ENCODE measurements around the gene TMTC1. TPM values are rescaled to one million over a fixed set of nuclear protein-coding genes. Genes with fewer than 3 reads are reported as not detected.

Gene TMTC1
- total RNA-seq, 1 experiment from 2014 or later = 4.8 TPM

DNA sequence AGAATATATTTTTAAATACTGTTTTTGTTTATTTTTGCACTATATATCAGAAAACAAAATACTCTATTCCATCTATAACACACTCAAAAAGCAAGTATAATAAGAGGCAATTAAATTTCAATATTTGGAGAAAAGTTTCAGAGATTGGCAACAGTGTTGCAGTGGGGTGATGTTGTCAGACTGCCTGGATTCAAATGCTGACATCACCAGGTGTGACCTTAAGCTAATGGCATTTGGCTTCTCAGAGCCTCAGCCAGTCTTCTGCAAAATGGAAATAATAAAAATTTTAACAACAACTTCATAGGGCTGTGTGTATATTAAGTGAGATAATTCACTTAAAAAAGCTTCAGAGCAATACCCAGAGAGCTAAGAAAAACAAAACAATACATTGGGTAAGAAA is 74.7 kb downstream of the TMTC1 start:
- H3K4me3 ChIP-seq = no peak overlapping the region
- no peaks in the 10 kb centered on the region for H3K9me3 ChIP-seq (ENCODE audit: insufficient read depth, low read depth)
- H3K4me1 ChIP-seq (replicated peaks; ENCODE audit: insufficient read depth) = no peaks in the 10 kb centered on the region
- no peak overlapping the region for H3K4me2 ChIP-seq
- intact Hi-C loops (cut with micrococcal nuclease; ENCODE audit: unreplicated experiment) = no loop called here
- no peaks in the 10 kb centered on the region for H3F3A ChIP-seq (ENCODE audit: insufficient read depth, low read depth)
- no peaks in the 10 kb centered on the region for H3K79me2 ChIP-seq (ENCODE audit: low read depth)
- no peak overlapping the region for H2AFZ ChIP-seq
- POLR2A ChIA-PET (ENCODE audit: unreplicated experiment) = no interaction called here
- H3K27ac ChIP-seq = no peak overlapping the region
- no peaks in the 10 kb centered on the region for H3K36me3 ChIP-seq (ENCODE audit: low read depth)
- H3K9me2 ChIP-seq (ENCODE audit: insufficient read depth) = no peaks in the 10 kb centered on the region
- no TSS peak for BruUV-seq (replicated peaks)
- H4K20me1 ChIP-seq (ENCODE audit: insufficient read depth) = no peaks in the 10 kb centered on the region
- no peaks in the 10 kb centered on the region for H3K27me3 ChIP-seq (ENCODE audit: insufficient read depth, low read depth)
- CTCF ChIA-PET = no interaction called here
- TF ChIP-seq EZH2 (IDR thresholded peaks at IDR 0.05; ENCODE audit: low read depth) = no peak
- TF ChIP-seq, protein P1, sequence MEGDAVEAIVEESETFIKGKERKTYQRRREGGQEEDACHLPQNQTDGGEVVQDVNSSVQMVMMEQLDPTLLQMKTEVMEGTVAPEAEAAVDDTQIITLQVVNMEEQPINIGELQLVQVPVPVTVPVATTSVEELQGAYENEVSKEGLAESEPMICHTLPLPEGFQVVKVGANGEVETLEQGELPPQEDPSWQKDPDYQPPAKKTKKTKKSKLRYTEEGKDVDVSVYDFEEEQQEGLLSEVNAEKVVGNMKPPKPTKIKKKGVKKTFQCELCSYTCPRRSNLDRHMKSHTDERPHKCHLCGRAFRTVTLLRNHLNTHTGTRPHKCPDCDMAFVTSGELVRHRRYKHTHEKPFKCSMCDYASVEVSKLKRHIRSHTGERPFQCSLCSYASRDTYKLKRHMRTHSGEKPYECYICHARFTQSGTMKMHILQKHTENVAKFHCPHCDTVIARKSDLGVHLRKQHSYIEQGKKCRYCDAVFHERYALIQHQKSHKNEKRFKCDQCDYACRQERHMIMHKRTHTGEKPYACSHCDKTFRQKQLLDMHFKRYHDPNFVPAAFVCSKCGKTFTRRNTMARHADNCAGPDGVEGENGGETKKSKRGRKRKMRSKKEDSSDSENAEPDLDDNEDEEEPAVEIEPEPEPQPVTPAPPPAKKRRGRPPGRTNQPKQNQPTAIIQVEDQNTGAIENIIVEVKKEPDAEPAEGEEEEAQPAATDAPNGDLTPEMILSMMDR (conservative IDR thresholded peaks at IDR 0.05) = no peak
- DNase-seq = no peak

DNA sequence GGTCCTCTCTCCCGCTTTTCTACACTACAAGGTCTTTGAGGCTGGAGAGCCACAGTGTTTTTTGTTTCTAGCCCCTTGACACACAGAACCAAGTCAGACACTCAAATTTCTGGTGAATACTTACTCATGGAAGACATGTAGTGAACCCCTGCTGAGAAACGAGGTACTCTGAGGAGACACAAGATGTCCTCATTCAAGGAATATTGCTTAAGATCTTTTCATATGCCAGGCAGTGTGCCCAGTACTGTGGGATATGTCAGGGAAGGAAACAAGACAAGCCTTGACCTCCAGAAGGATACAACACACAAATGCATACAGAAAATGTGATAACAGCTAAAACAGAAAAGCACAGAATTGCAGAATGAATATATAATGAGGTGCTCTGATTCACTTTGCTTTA is 75.9 kb downstream of the TMTC1 start:
- Histone ChIP-seq H4K20me1 (ENCODE audit: insufficient read depth) (no peaks in the 10 kb centered on the region), H3K4me2 (no peak overlapping the region), H3K27ac (no peak overlapping the region), H3K4me3 (no peak overlapping the region), H3K9me2 (ENCODE audit: insufficient read depth) (no peaks in the 10 kb centered on the region), H3K9me3 (ENCODE audit: insufficient read depth, low read depth) (no peaks in the 10 kb centered on the region), H3K4me1 (replicated peaks; ENCODE audit: insufficient read depth) (no peaks in the 10 kb centered on the region), H3K27me3 (ENCODE audit: insufficient read depth, low read depth) (no peaks in the 10 kb centered on the region), H3F3A (ENCODE audit: insufficient read depth, low read depth) (no peaks in the 10 kb centered on the region), H3K36me3 (ENCODE audit: low read depth) (no peaks in the 10 kb centered on the region), H2AFZ (no peak overlapping the region), H3K79me2 (ENCODE audit: low read depth) (no peaks in the 10 kb centered on the region)
- ChIA-PET CTCF (no interaction called here), POLR2A (ENCODE audit: unreplicated experiment) (no interaction called here)
- TF ChIP-seq EZH2 (IDR thresholded peaks at IDR 0.05; ENCODE audit: low read depth) = no peak
- TF ChIP-seq, protein P1 (conservative IDR thresholded peaks at IDR 0.05) = no peak
- no peak for DNase-seq
- intact Hi-C loops (cut with micrococcal nuclease; ENCODE audit: unreplicated experiment) = no loop called here
- BruUV-seq (replicated peaks) = no TSS peak

DNA sequence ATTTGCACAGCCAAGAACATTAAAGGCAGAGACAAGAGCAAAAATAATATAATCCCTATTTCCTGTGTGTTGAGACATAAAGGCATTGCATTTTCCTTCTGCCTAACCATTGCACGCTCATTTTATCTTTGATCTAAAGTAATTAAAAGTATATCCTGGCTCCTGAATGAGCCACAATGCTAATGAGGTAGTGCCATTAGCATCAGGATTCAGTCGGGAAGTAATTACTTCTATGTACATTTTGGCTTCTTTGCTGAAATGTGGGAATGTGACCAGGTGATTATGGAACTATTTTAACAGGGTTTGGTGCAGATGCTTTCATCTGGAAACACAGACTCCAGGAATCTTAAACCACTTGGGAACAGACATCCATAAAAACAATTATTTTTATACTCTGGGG is 77.4 kb downstream of the TMTC1 start:
- H3K9me3 ChIP-seq (ENCODE audit: insufficient read depth, low read depth) = no peaks in the 10 kb centered on the region
- H3K4me1 ChIP-seq (replicated peaks; ENCODE audit: insufficient read depth) = no peaks in the 10 kb centered on the region
- intact Hi-C loops (cut with micrococcal nuclease; ENCODE audit: unreplicated experiment) = no loop called here
- no peaks in the 10 kb centered on the region for H3K79me2 ChIP-seq (ENCODE audit: low read depth)
- H3K27me3 ChIP-seq (ENCODE audit: insufficient read depth, low read depth) = no peaks in the 10 kb centered on the region
- H3K4me3 ChIP-seq = no peak overlapping the region
- no peaks in the 10 kb centered on the region for H3K36me3 ChIP-seq (ENCODE audit: low read depth)
- no peak overlapping the region for H3K4me2 ChIP-seq
- H2AFZ ChIP-seq = no peak overlapping the region
- no peaks in the 10 kb centered on the region for H3K9me2 ChIP-seq (ENCODE audit: insufficient read depth)
- H3F3A ChIP-seq (ENCODE audit: insufficient read depth, low read depth) = no peaks in the 10 kb centered on the region
- ChIA-PET CTCF (no interaction called here), POLR2A (ENCODE audit: unreplicated experiment) (no interaction called here)
- no peaks in the 10 kb centered on the region for H4K20me1 ChIP-seq (ENCODE audit: insufficient read depth)
- DNase-seq = no peak
- H3K27ac ChIP-seq = no peak overlapping the region
- no TSS peak for BruUV-seq (replicated peaks)
- TF ChIP-seq EZH2 (IDR thresholded peaks at IDR 0.05; ENCODE audit: low read depth) = no peak
- TF ChIP-seq, protein P1 (conservative IDR thresholded peaks at IDR 0.05) = no peak
